HEK293 (cell line): ENCODE data around the gene VCL.

Source experiments
- GLIS2 ChIP-seq: fragments of 450-650 bp; formaldehyde crosslinking; IDR thresholded peaks from 2 replicates; pipeline ENCODE4 v1.5.1; 2016; ENCODE audit warnings: missing biosample characterization, missing genetic modification characterization
- HIC1 ChIP-seq: fragments of 450-650 bp; formaldehyde crosslinking; IDR thresholded peaks from 2 replicates; pipeline ENCODE4 v1.5.1; 2016; ENCODE audit warnings: missing biosample characterization, missing genetic modification characterization
- OSR2 ChIP-seq: fragments of 450-650 bp; formaldehyde crosslinking; IDR thresholded peaks from 2 replicates; pipeline ENCODE4 v1.5.1; 2016; ENCODE audit warnings: missing biosample characterization, missing genetic modification characterization
- PRDM1 ChIP-seq: fragments of 450-650 bp; formaldehyde crosslinking; IDR thresholded peaks from 2 replicates; pipeline ENCODE4; 2016; ENCODE audit warnings: missing biosample characterization, missing genetic modification characterization
- ZBTB17 ChIP-seq: fragments of 450-650 bp; formaldehyde crosslinking; IDR thresholded peaks from 2 replicates; pipeline ENCODE4 v1.5.1; 2016; ENCODE audit warnings: missing biosample characterization, missing genetic modification characterization
- ZBTB48 ChIP-seq: fragments of 450-650 bp; formaldehyde crosslinking; IDR thresholded peaks from 2 replicates; pipeline ENCODE4 v1.5.1; 2016; ENCODE audit warnings: missing biosample characterization, missing genetic modification characterization
- ZFP37 ChIP-seq: fragments of 450-650 bp; formaldehyde crosslinking; IDR thresholded peaks from 2 replicates; pipeline ENCODE4 v1.5.1; 2016; ENCODE audit warnings: missing biosample characterization, missing genetic modification characterization
- ZFP69B ChIP-seq: fragments of 450-650 bp; formaldehyde crosslinking; IDR thresholded peaks from 2 replicates; pipeline ENCODE4 v1.5.1; 2016; ENCODE audit warnings: missing biosample characterization, missing genetic modification characterization
- ZNF146 ChIP-seq: fragments of 450-650 bp; formaldehyde crosslinking; IDR thresholded peaks from 2 replicates; pipeline ENCODE4 v1.5.1; 2016; ENCODE audit warnings: missing biosample characterization, missing genetic modification characterization
- ZNF24 ChIP-seq: fragments of 450-650 bp; formaldehyde crosslinking; IDR thresholded peaks from 2 replicates; pipeline ENCODE4 v1.5.1; 2016; ENCODE audit warnings: missing biosample characterization, missing genetic modification characterization
- ZNF391 ChIP-seq: fragments of 450-650 bp; formaldehyde crosslinking; IDR thresholded peaks from 2 replicates; pipeline ENCODE4 v1.5.1; 2016; ENCODE audit warnings: low read depth, missing biosample characterization, missing genetic modification characterization, borderline replicate concordance
- ZNF48 ChIP-seq: fragments of 450-650 bp; formaldehyde crosslinking; IDR thresholded peaks from 2 replicates; pipeline ENCODE4 v1.5.1; 2016; ENCODE audit warnings: missing biosample characterization, missing genetic modification characterization
- ZNF501 ChIP-seq: fragments of 450-650 bp; formaldehyde crosslinking; IDR thresholded peaks from 2 replicates; pipeline ENCODE4 v1.5.1; 2016; ENCODE audit warnings: missing biosample characterization, missing genetic modification characterization
- ZNF596 ChIP-seq: fragments of 450-650 bp; IDR thresholded peaks from 2 replicates; pipeline ENCODE4 v1.5.0; 2018; ENCODE audit warnings: missing biosample characterization, mild to moderate bottlenecking, missing genetic modification characterization, moderate library complexity
- ZNF629 ChIP-seq: fragments of 450-650 bp; formaldehyde crosslinking; IDR thresholded peaks from 2 replicates; pipeline ENCODE4 v1.5.1; 2017; ENCODE audit warnings: missing biosample characterization, missing genetic modification characterization
- ZNF692 ChIP-seq: fragments of 450-650 bp; formaldehyde crosslinking; IDR thresholded peaks from 2 replicates; pipeline ENCODE4 v1.5.1; 2016; ENCODE audit warnings: missing biosample characterization, missing genetic modification characterization
- ZXDB ChIP-seq: fragments of 450-650 bp; formaldehyde crosslinking; IDR thresholded peaks from 2 replicates; pipeline ENCODE4 v1.5.1; 2016; ENCODE audit warnings: missing biosample characterization, missing genetic modification characterization
- TF ChIP-seq, protein P1 (sequence below): fragments of 450-650 bp; formaldehyde crosslinking; IDR thresholded peaks from 2 replicates; pipeline ENCODE4 v1.5.1; 2016; ENCODE audit warnings: missing biosample characterization, missing genetic modification characterization
- TF ChIP-seq, protein P2 (sequence below): fragments of 450-650 bp; formaldehyde crosslinking; IDR thresholded peaks from 2 replicates; pipeline ENCODE4 v1.5.1; 2016; ENCODE audit warnings: missing biosample characterization, missing genetic modification characterization
- TF ChIP-seq, protein P3 (sequence below): fragments of 450-650 bp; formaldehyde crosslinking; IDR thresholded peaks from 2 replicates; pipeline ENCODE4 v1.5.1; 2017; ENCODE audit warnings: missing biosample characterization, missing genetic modification characterization
- TF ChIP-seq, protein P4 (sequence below): fragments of 450-650 bp; formaldehyde crosslinking; IDR thresholded peaks from 2 replicates; pipeline ENCODE4 v1.5.1; 2016; ENCODE audit warnings: missing biosample characterization, missing genetic modification characterization
- TF ChIP-seq, protein P5 (sequence below): fragments of 450-650 bp; formaldehyde crosslinking; IDR thresholded peaks from 2 replicates; pipeline ENCODE4 v1.5.1; 2016; ENCODE audit warnings: missing biosample characterization, missing genetic modification characterization

The VCL gene

DNA sequence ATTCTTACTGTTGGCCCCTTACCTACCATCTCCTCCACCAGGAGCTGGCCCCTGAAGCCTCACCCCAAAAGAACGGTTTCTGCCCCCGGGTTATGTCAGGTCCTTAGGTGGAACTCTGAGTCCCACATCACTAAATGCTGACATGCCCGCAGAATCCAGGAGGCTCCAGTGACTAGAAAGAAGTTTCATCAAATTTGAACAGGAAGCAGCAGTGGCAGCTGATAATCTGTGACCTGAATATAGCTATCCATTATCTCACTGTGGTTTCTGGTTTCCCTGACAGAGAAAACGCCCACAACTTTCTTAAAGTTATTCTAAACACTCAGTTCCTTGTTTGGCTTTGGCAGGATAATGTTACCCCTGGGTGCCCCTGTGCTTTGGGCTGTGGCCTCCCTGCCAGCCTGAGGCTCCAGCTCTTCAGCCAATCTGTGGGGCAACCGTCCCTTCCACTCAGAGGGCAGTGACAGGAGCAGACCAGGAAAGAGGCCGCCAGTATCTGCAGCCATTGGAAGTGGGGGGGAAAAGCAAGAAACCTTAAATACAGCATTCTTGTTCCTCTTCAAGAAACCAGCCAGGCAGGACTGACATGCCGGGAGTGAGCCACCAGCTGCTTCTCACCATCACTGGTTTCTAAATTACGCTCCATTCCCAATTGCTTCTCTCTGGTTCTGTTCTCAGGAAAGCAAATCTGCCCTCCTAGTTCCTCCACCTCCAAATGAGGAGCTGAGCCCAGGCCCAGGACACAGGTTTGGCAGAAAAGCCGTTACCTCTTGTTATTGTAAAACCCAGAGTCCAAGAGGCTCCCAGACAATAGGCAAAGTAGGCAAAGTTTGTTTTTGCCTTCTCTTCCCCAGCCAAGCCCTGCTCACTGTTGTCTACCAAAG lies 41.2 kb upstream of the VCL start (continued):
- TF ChIP-seq ZNF692 (peak; percentile 36; the same call in 1 of the 2 replicates), ZFP69B (no peak), ZBTB17 (tag by site-specific recombination) (peak; percentile 34; the same call in 1 of the 2 replicates), ZNF146 (tag by site-specific recombination) (no peak), ZNF629 (tag by site-specific recombination) (0 out of 2 replicates have a peak, but pooled peaks have one; percentile 21), OSR2 (tag by site-specific recombination) (peak; percentile 83), ZXDB (tag by site-specific recombination) (peak; percentile 98), ZBTB48 (tag by site-specific recombination) (no peak), ZNF596 (tag by site-specific recombination) (no peak), PRDM1 (tag by site-specific recombination) (peak; percentile 53), ZNF391 (tag by site-specific recombination) (no peak), ZNF48 (tag by site-specific recombination) (no peak), ZNF24 (tag by site-specific recombination) (no peak), ZFP37 (tag by site-specific recombination) (no peak), GLIS2 (tag by site-specific recombination) (peak; percentile 48; the same call in 1 of the 2 replicates), ZNF501 (no peak), HIC1 (tag by site-specific recombination) (no peak)
- TF ChIP-seq, protein P1, sequence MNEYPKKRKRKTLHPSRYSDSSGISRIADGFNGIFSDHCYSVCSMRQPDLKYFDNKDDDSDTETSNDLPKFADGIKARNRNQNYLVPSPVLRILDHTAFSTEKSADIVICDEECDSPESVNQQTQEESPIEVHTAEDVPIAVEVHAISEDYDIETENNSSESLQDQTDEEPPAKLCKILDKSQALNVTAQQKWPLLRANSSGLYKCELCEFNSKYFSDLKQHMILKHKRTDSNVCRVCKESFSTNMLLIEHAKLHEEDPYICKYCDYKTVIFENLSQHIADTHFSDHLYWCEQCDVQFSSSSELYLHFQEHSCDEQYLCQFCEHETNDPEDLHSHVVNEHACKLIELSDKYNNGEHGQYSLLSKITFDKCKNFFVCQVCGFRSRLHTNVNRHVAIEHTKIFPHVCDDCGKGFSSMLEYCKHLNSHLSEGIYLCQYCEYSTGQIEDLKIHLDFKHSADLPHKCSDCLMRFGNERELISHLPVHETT (tag by site-specific recombination): no peak
- TF ChIP-seq, protein P2, sequence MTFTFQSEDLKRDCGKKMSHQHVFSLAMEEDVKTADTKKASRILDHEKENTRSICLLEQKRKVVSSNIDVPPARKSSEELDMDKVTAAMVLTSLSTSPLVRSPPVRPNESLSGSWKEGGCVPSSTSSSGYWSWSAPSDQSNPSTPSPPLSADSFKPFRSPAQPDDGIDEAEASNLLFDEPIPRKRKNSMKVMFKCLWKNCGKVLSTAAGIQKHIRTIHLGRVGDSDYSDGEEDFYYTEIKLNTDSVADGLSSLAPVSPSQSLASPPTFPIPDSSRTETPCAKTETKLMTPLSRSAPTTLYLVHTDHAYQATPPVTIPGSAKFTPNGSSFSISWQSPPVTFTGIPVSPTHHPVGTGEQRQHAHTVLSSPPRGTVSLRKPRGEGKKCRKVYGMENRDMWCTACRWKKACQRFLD: no peak
- TF ChIP-seq, protein P3, sequence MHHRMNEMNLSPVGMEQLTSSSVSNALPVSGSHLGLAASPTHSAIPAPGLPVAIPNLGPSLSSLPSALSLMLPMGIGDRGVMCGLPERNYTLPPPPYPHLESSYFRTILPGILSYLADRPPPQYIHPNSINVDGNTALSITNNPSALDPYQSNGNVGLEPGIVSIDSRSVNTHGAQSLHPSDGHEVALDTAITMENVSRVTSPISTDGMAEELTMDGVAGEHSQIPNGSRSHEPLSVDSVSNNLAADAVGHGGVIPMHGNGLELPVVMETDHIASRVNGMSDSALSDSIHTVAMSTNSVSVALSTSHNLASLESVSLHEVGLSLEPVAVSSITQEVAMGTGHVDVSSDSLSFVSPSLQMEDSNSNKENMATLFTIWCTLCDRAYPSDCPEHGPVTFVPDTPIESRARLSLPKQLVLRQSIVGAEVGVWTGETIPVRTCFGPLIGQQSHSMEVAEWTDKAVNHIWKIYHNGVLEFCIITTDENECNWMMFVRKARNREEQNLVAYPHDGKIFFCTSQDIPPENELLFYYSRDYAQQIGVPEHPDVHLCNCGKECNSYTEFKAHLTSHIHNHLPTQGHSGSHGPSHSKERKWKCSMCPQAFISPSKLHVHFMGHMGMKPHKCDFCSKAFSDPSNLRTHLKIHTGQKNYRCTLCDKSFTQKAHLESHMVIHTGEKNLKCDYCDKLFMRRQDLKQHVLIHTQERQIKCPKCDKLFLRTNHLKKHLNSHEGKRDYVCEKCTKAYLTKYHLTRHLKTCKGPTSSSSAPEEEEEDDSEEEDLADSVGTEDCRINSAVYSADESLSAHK (tag by site-specific recombination): peak; percentile 80
- TF ChIP-seq, protein P4, sequence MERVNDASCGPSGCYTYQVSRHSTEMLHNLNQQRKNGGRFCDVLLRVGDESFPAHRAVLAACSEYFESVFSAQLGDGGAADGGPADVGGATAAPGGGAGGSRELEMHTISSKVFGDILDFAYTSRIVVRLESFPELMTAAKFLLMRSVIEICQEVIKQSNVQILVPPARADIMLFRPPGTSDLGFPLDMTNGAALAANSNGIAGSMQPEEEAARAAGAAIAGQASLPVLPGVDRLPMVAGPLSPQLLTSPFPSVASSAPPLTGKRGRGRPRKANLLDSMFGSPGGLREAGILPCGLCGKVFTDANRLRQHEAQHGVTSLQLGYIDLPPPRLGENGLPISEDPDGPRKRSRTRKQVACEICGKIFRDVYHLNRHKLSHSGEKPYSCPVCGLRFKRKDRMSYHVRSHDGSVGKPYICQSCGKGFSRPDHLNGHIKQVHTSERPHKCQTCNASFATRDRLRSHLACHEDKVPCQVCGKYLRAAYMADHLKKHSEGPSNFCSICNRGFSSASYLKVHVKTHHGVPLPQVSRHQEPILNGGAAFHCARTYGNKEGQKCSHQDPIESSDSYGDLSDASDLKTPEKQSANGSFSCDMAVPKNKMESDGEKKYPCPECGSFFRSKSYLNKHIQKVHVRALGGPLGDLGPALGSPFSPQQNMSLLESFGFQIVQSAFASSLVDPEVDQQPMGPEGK: peak; percentile 24; the same call in 1 of the 2 replicates
- TF ChIP-seq, protein P5, sequence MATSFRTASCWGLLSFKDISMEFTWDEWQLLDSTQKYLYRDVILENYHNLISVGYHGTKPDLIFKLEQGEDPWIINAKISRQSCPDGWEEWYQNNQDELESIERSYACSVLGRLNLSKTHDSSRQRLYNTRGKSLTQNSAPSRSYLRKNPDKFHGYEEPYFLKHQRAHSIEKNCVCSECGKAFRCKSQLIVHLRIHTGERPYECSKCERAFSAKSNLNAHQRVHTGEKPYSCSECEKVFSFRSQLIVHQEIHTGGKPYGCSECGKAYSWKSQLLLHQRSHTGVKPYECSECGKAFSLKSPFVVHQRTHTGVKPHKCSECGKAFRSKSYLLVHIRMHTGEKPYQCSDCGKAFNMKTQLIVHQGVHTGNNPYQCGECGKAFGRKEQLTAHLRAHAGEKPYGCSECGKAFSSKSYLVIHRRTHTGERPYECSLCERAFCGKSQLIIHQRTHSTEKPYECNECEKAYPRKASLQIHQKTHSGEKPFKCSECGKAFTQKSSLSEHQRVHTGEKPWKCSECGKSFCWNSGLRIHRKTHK (tag by site-specific recombination): no peak
